Tibial artery (tissue), 4 donors: ENCODE measurements around the gene ADGRA3.

ENCODE experiments used
- DNase-seq, 2 donors: peaks; one replicate each; pipeline ENCODE4 v3.0.0-alpha.2; 2019
- H3K27ac ChIP-seq, 2 donors: fragments of 200-600 bp; sonication (generic) in 1 of 2; 1 replicate in 1 of 2; 2 replicates in 1 of 2; pipeline ENCODE4 v1.5.1; 2018 to 2019; ENCODE audit warnings: mild to moderate bottlenecking in 1 of 2
- H3K27me3 ChIP-seq, 2 donors: fragments of 200-600 bp; sonication (generic) in 1 of 2; one replicate each; pipeline versions ENCODE4 v1.5.1 to v1.6.0; 2016 to 2019
- H3K36me3 ChIP-seq, 3 donors: fragments of 200-600 bp; sonication (generic) in 2 of 3; one replicate each; pipeline ENCODE4 v1.5.1; 2016 to 2019; ENCODE audit warnings: mild to moderate bottlenecking in 2 of 3
- H3K4me1 ChIP-seq, 4 donors: fragments of 200-600 bp; sonication (generic) in 2 of 4; 1 replicate in 3 of 4; 2 replicates in 1 of 4; pipeline ENCODE4 v1.5.1; 2016 to 2019
- H3K4me3 ChIP-seq, 2 donors: fragments of 200-600 bp; sonication (generic) in 1 of 2; 1 replicate in 1 of 2; 2 replicates in 1 of 2; pipeline ENCODE4 v1.5.1; 2018 to 2019; ENCODE audit warnings: mild to moderate bottlenecking in 2 of 2
- H3K9me3 ChIP-seq, 3 donors: fragments of 200-600 bp; sonication (generic) in 1 of 3; one replicate each; pipeline ENCODE4 v1.5.1; 2016 to 2019
- intact Hi-C: fragments of 100-400 bp; cut with DNase I; formaldehyde crosslinking; loops from one replicate; pipeline ENCODE4 v1.15.0; 2023; ENCODE audit warnings: low total_unique reads
- TF ChIP-seq, protein P1 (sequence below), 2 experiments: fragments of 200-600 bp in 1 of 2; fragments of 450-650 bp in 1 of 2; IDR thresholded peaks; one replicate each; pipeline ENCODE4 v1.5.1; 2017 to 2019; ENCODE audit warnings: antibody characterized with exemption in 2 of 2, mild to moderate bottlenecking in 1 of 2, moderate library complexity in 1 of 2

The ADGRA3 gene

GRCh38 chr4:22410645-22411247, 105.1 kb downstream of the ADGRA3 start:
- no peaks in the 10 kb centered on the region for H3K4me1 ChIP-seq
- no peak overlapping the region for H3K4me3 ChIP-seq
- H3K27ac ChIP-seq = no peak overlapping the region
- H3K36me3 ChIP-seq = peaks cover 0 to 5% (median 0%) of the 10 kb centered on the region in 3 donors
- H3K27me3 ChIP-seq = no peaks in the 10 kb centered on the region
- intact Hi-C loops = loop anchor here (10.0 kb wide), 1 partner anchor 194 kb away; no protein-coding TSS in a partner anchor
- TF ChIP-seq, protein P1, sequence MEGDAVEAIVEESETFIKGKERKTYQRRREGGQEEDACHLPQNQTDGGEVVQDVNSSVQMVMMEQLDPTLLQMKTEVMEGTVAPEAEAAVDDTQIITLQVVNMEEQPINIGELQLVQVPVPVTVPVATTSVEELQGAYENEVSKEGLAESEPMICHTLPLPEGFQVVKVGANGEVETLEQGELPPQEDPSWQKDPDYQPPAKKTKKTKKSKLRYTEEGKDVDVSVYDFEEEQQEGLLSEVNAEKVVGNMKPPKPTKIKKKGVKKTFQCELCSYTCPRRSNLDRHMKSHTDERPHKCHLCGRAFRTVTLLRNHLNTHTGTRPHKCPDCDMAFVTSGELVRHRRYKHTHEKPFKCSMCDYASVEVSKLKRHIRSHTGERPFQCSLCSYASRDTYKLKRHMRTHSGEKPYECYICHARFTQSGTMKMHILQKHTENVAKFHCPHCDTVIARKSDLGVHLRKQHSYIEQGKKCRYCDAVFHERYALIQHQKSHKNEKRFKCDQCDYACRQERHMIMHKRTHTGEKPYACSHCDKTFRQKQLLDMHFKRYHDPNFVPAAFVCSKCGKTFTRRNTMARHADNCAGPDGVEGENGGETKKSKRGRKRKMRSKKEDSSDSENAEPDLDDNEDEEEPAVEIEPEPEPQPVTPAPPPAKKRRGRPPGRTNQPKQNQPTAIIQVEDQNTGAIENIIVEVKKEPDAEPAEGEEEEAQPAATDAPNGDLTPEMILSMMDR (IDR thresholded peaks at IDR 0.05) = peak; percentile 46 to 56
- no peak for DNase-seq
- H3K9me3 ChIP-seq = no peaks in the 10 kb centered on the region

- Histone ChIP-seq H3K4me1 (no peaks in the 10 kb centered on the region), H3K27ac (no peak overlapping the region), H3K36me3 (peaks cover 0 to 8% (median 0%) of the 10 kb centered on the region in 3 donors), H3K27me3 (no peaks in the 10 kb centered on the region), H3K9me3 (no peaks in the 10 kb centered on the region), H3K4me3 (no peak overlapping the region)
- intact Hi-C loops = no loop called here
- TF ChIP-seq, protein P1 (IDR thresholded peaks at IDR 0.05) = no peak
- DNase-seq = no peak
These were observed 107.4 kb downstream of the ADGRA3 start for GRCh38 chr4:22408474-22408873.

DNA sequence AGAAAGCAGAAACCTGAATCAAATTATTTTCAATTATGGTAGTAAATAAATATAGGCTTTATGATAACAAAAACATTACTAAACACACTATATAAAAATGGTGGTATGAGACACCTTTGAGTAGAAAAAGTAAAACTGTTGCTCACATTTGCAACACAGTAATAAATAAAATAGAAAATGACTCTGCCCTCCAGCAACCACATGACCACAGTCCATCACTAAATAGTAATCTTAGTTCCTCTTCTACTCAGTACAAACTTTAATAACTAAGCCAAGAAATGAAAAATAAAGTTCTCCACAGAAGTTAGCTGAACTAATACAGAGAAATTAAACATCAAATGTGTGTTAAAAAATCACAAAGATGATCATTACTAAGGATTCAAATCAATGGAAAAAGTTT, 108.5 kb downstream of the ADGRA3 start:
- DNase-seq = no peak
- Histone ChIP-seq H3K36me3 (peaks cover 0 to 12% (median 0%) of the 10 kb centered on the region in 3 donors), H3K27me3 (no peaks in the 10 kb centered on the region), H3K9me3 (no peaks in the 10 kb centered on the region), H3K27ac (no peak overlapping the region), H3K4me1 (no peaks in the 10 kb centered on the region), H3K4me3 (no peak overlapping the region)
- intact Hi-C loops = no loop called here
- TF ChIP-seq, protein P1 (IDR thresholded peaks at IDR 0.05) = no peak

- Histone ChIP-seq H3K36me3 (peaks cover 4 to 27% (median 10%) of the 10 kb centered on the region in 3 donors), H3K27me3 (no peaks in the 10 kb centered on the region), H3K9me3 (no peaks in the 10 kb centered on the region), H3K4me3 (no peak overlapping the region), H3K27ac (no peak overlapping the region), H3K4me1 (no peaks in the 10 kb centered on the region)
- intact Hi-C loops = no loop called here
- TF ChIP-seq, protein P1 (IDR thresholded peaks at IDR 0.05) = no peak
- DNase-seq = no peak
These were observed 117.2 kb downstream of the ADGRA3 start for GRCh38 chr4:22398671-22399070.

DNA sequence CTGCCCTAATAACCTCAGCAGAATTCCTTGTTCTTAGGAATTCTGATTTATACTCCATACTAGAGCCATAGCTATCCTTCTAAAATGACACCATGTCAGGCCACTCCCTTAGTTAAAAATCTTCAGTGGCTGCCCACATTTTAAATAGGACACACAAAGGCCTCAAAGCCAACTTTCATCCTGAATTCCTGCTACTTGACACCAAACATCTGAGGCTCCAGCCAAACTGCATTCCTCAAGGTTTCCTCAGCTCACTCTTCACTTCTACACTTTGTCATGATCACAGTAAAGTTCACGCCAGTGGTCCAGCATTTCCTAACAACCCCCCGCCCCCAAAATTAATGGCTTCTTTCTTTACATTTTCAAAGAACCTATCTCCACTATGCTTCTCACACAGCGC, 124.3 kb downstream of the ADGRA3 start:
- no peaks in the 10 kb centered on the region for H3K27me3 ChIP-seq
- H3K36me3 ChIP-seq = peaks cover 12 to 18% (median 15%) of the 10 kb centered on the region in 3 donors
- H3K27ac ChIP-seq = no peak overlapping the region
- intact Hi-C loops = no loop called here
- DNase-seq = no peak
- H3K4me3 ChIP-seq = no peak overlapping the region
- H3K4me1 ChIP-seq = no peaks in the 10 kb centered on the region
- TF ChIP-seq, protein P1 (IDR thresholded peaks at IDR 0.05) = no peak
- no peaks in the 10 kb centered on the region for H3K9me3 ChIP-seq
